HL-60 (cell line): ENCODE measurements around the gene ZNF783.
"Not testable (repeated sequence)": the region's sequence is repeated elsewhere in the genome, so short reads cannot be mapped to it uniquely, and the experiment has no call there.

Experiments
- DNase-seq, 2 experiments: peaks; one replicate each; pipeline ENCODE4 v3.0.0-alpha.2; 2010 to 2020; ENCODE audit warnings: low read depth in 1 of 2, low spot score in 1 of 2
- H3K27ac ChIP-seq: fragments of 250-450 bp; sonication (Bioruptor Pico); replicated peaks from 2 replicates; pipeline ENCODE4 v1.5.1; 2020; ENCODE audit warnings: mild to moderate bottlenecking, moderate library complexity
- H3K27me3 ChIP-seq: fragments of 250-450 bp; sonication (Bioruptor Pico); 2 replicates; pipeline ENCODE4 v1.5.1; 2021; ENCODE audit warnings: mild to moderate bottlenecking, moderate library complexity; ENCODE audit not compliant: insufficient read depth, poor library complexity, severe bottlenecking
- H3K4me3 ChIP-seq: replicated peaks from 2 replicates; pipeline ENCODE4 v1.5.1; 2011; ENCODE audit warnings: mild to moderate bottlenecking, control low read depth, low read length; ENCODE audit not compliant: insufficient read depth
- GABPA ChIP-seq: IDR thresholded peaks from 2 replicates; pipeline ENCODE4 v1.6.1; 2012; ENCODE audit warnings: low read depth
- POLR2AphosphoS5 ChIP-seq: IDR thresholded peaks from 2 replicates; pipeline ENCODE4 v1.6.1; 2012; ENCODE audit warnings: low read depth
- SPI1 ChIP-seq: IDR thresholded peaks from 2 replicates; pipeline ENCODE4 v1.6.1; 2012; ENCODE audit warnings: low read depth, mild to moderate bottlenecking, borderline replicate concordance
- TF ChIP-seq, protein P1 (sequence below): IDR thresholded peaks from one replicate; pipeline ENCODE4 v1.5.1; 2011; ENCODE audit warnings: low read length, control low read depth, inconsistent platforms; ENCODE audit not compliant: insufficient read depth
- TF ChIP-seq, protein P2 (sequence below): IDR thresholded peaks from 2 replicates; pipeline ENCODE4 v1.6.1; 2012; ENCODE audit warnings: low read depth; ENCODE audit not compliant: insufficient replicate concordance

ZNF783 gene

GRCh38 chr7:149225656-149226055 lies 36.3 kb upstream of the ZNF783 start:
- Histone ChIP-seq H3K27me3 (no peaks in the 10 kb centered on the region), H3K27ac (no peak overlapping the region), H3K4me3 (no peak overlapping the region)
- TF ChIP-seq, protein P1, sequence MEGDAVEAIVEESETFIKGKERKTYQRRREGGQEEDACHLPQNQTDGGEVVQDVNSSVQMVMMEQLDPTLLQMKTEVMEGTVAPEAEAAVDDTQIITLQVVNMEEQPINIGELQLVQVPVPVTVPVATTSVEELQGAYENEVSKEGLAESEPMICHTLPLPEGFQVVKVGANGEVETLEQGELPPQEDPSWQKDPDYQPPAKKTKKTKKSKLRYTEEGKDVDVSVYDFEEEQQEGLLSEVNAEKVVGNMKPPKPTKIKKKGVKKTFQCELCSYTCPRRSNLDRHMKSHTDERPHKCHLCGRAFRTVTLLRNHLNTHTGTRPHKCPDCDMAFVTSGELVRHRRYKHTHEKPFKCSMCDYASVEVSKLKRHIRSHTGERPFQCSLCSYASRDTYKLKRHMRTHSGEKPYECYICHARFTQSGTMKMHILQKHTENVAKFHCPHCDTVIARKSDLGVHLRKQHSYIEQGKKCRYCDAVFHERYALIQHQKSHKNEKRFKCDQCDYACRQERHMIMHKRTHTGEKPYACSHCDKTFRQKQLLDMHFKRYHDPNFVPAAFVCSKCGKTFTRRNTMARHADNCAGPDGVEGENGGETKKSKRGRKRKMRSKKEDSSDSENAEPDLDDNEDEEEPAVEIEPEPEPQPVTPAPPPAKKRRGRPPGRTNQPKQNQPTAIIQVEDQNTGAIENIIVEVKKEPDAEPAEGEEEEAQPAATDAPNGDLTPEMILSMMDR, result no peak
- TF ChIP-seq, protein P2, sequence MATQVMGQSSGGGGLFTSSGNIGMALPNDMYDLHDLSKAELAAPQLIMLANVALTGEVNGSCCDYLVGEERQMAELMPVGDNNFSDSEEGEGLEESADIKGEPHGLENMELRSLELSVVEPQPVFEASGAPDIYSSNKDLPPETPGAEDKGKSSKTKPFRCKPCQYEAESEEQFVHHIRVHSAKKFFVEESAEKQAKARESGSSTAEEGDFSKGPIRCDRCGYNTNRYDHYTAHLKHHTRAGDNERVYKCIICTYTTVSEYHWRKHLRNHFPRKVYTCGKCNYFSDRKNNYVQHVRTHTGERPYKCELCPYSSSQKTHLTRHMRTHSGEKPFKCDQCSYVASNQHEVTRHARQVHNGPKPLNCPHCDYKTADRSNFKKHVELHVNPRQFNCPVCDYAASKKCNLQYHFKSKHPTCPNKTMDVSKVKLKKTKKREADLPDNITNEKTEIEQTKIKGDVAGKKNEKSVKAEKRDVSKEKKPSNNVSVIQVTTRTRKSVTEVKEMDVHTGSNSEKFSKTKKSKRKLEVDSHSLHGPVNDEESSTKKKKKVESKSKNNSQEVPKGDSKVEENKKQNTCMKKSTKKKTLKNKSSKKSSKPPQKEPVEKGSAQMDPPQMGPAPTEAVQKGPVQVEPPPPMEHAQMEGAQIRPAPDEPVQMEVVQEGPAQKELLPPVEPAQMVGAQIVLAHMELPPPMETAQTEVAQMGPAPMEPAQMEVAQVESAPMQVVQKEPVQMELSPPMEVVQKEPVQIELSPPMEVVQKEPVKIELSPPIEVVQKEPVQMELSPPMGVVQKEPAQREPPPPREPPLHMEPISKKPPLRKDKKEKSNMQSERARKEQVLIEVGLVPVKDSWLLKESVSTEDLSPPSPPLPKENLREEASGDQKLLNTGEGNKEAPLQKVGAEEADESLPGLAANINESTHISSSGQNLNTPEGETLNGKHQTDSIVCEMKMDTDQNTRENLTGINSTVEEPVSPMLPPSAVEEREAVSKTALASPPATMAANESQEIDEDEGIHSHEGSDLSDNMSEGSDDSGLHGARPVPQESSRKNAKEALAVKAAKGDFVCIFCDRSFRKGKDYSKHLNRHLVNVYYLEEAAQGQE, result no peak
- TF ChIP-seq GABPA (no peak), SPI1 (no peak), POLR2AphosphoS5 (no peak)
- no peak for DNase-seq

GRCh38 chr7:149226366-149226765 lies 35.6 kb upstream of the ZNF783 start:
- not testable (repeated sequence) for H3K27me3 ChIP-seq, H3K27ac ChIP-seq, H3K4me3 ChIP-seq, DNase-seq

DNA sequence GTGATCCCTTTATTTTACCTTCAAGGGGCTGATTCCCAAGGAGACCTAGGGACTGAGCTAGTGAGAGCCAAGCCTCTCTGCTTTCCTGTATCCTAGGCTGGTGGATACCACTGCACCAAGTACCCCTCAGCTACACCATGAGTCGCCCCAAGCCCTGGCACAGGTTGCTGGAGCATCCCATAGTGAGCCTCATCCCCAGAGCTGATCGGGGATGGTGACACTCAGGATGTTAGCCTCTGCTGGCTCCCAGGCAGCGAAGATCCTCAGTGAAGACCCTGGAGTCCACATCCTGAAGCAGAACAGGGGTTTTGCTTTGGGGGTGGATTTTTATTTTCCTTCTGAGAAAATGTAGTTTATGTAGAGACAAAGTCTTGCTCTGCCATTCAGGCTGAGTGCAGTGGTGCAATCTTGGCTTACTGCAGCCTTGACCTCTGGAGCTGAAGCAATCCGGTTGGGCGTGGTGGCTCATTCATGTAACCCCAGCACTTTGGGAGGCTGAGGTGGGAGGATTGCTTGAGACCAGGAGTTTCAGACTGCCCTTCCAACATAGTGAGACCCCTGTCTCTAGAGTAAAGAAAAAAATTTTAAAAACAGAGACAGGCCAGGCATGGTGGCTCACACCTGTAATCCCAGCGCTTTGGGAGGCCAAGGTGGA lies 35.0 kb upstream of the ZNF783 start:
- no peaks in the 10 kb centered on the region for H3K27me3 ChIP-seq
- no peak overlapping the region for H3K27ac ChIP-seq
- DNase-seq, result peak in 1 of 2 experiments; percentile 36
- H3K4me3 ChIP-seq, result no peak overlapping the region
- TF ChIP-seq, protein P2, result no peak
- TF ChIP-seq POLR2AphosphoS5, result no peak
- TF ChIP-seq, protein P1, result no peak

DNA sequence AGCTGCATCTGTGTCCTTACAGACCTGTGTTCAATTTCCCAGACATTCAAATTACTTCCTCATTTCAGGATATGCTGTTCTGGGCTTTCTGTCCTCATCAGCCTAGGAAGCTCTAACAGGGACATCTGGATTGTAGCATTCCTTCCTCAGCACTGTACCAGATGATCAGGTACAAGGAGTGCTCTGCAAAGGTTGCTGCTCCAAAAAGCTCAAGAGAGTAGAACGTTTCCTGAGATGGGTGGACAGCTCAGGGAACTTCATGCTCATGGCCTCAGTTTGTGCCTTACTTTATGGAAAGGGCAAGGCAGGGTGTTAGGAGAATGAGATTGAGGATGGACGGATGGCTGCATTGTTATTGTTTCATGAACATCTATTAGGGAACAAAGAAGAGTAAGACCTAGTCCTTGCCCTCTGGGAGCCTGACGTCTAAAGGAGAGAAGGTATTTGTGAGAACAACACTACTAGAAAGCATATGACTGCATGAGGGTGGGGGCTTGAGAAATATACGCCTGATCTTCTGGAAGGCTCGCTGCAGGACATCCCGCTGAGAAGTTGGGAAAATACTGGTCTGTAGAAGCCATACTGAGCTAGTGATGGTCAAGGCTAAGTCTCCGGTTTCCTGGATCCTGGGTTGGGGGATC lies 33.0 kb upstream of the ZNF783 start:
- TF ChIP-seq, protein P1, result no peak
- peak; percentile 9; the same call in 1 of the 2 replicates for TF ChIP-seq POLR2AphosphoS5
- Histone ChIP-seq H3K27ac (no peak overlapping the region), H3K4me3 (no peak overlapping the region), H3K27me3 (no peaks in the 10 kb centered on the region)
- DNase-seq, result no peak
